Stromal cell of bone marrow (primary cell): Measurements from ENCODE around the gene HPS1.

Experiments
- DNase-seq: peaks from one replicate; pipeline ENCODE4 v3.0.0-alpha.2; 2012; ENCODE audit warnings: low read depth

HPS1 gene

GRCh38 chr10:98411768-98412167 is 35.0 kb downstream of the HPS1 start:
- no peak for DNase-seq

- no peak for DNase-seq
These were observed 35.6 kb downstream of the HPS1 start for GRCh38 chr10:98411166-98411565.

- no peak for DNase-seq
These were observed 36.0 kb downstream of the HPS1 start for GRCh38 chr10:98410759-98411158.

GRCh38 chr10:98410135-98410743 is 36.5 kb downstream of the HPS1 start:
- DNase-seq: no peak

GRCh38 chr10:98408799-98409198 is 37.9 kb downstream of the HPS1 start:
- DNase-seq: no peak

GRCh38 chr10:98407744-98408241 is 38.9 kb downstream of the HPS1 start:
- DNase-seq: no peak

GRCh38 chr10:98407017-98407743 is 39.6 kb downstream of the HPS1 start:
- no peak for DNase-seq

GRCh38 chr10:98405422-98405821 is 41.3 kb downstream of the HPS1 start:
- no peak for DNase-seq

GRCh38 chr10:98404571-98405359 is 42.0 kb downstream of the HPS1 start:
- DNase-seq: peak; percentile 68

GRCh38 chr10:98403812-98404504 is 42.8 kb downstream of the HPS1 start:
- DNase-seq: peak; percentile 34

GRCh38 chr10:98402931-98403718 is 43.6 kb downstream of the HPS1 start:
- no peak for DNase-seq

- no peak for DNase-seq
These were observed 44.3 kb downstream of the HPS1 start for GRCh38 chr10:98402478-98402877.

GRCh38 chr10:98400482-98400881 is 46.3 kb downstream of the HPS1 start:
- no peak for DNase-seq

GRCh38 chr10:98399784-98400183 is 47.0 kb downstream of the HPS1 start:
- DNase-seq: no peak

- no peak for DNase-seq
These were observed 49.6 kb downstream of the HPS1 start for GRCh38 chr10:98397089-98397600.

- DNase-seq: no peak
These were observed 50.4 kb downstream of the HPS1 start for GRCh38 chr10:98396096-98397063.

- no peak for DNase-seq
These were observed 51.8 kb downstream of the HPS1 start for GRCh38 chr10:98394851-98395440.

- DNase-seq: no peak
These were observed 55.1 kb downstream of the HPS1 start for GRCh38 chr10:98391578-98391991.

GRCh38 chr10:98391065-98391464 is 55.7 kb downstream of the HPS1 start:
- no peak for DNase-seq

GRCh38 chr10:98390406-98390805 is 56.3 kb downstream of the HPS1 start:
- DNase-seq: no peak
